GM21423 (cell line): ENCODE data around the gene PGAP1.

Experiments
- ATAC-seq: cut with Tn5 transposase; IDR thresholded peaks from one replicate; pipeline ENCODE4 v1.9.1; 2021; ENCODE audit warnings: mild to moderate bottlenecking, moderate library complexity; ENCODE audit not compliant: unreplicated experiment

PGAP1 gene

GRCh38 chr2:196804381-196804780 lies 122.1 kb downstream of the PGAP1 start:
- ATAC-seq: no peak

GRCh38 chr2:196802401-196802800 lies 124.1 kb downstream of the PGAP1 start:
- ATAC-seq: no peak

- ATAC-seq: no peak
Observed at GRCh38 chr2:196801674-196802261, 124.7 kb downstream of the PGAP1 start.

- peak; percentile 6 for ATAC-seq
Observed at GRCh38 chr2:196798980-196799379, 127.5 kb downstream of the PGAP1 start.

GRCh38 chr2:196792865-196793264 lies 133.6 kb downstream of the PGAP1 start:
- no peak for ATAC-seq

GRCh38 chr2:196783431-196784094 lies 142.9 kb downstream of the PGAP1 start:
- ATAC-seq: no peak
